GM21723 (cell line): ENCODE measurements around the gene UNC13B.
"Not testable (repeated sequence)": the region's sequence is repeated elsewhere in the genome, so short reads cannot be mapped to it uniquely, and the experiment has no call there.

ENCODE experiments used
- ATAC-seq: cut with Tn5 transposase; IDR thresholded peaks from one replicate; pipeline ENCODE4 v1.9.1; 2021; ENCODE audit warnings: mild to moderate bottlenecking, moderate library complexity; ENCODE audit not compliant: unreplicated experiment

UNC13B gene

DNA sequence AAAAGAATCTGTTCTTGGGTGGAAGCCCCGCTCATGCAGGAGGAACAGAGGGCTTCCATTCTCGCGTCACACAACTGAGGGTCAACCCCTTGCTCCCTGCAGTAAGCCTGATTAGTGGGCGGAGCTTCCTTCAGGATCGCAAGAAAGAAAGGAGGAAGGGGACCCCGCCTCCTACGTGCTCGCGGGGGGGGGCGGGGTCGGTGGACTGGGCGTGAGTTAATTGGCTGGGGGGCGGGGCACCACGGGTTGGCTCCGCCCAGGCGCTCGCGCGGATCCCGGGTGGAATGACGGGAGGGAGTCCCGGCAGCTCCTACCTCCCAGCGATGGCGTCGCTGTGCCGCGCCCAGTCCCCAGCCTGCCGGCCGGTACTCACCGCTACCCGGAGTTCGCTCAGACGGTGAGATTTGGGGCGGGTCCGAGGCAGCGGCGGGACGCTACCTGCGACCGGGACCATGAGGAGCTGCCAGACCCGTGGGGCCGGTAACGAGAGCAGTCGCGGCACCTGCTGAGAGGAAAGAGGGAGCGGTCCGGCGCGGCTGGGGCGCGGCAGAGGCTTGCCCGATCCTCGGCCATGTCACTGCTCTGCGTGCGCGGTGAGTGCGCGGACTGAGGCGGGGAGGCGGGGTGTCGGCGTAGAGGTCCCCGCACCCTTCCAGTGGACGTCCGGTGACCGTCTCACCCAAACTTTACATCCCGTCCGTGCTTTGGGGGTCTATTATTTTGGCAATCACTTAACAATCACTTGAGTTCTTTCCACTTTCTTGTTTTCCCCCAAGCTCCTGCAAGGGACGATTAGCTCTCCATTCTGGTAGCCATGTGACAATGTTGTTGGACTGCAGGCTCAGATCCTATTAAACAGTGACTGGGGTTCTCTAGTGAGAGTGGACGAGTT is at the start of gene UNC13B:
Gene UNC13B (plus strand): TSS at position 297 of the 892 bp plus-strand sequence. CDS start 275 bp downstream, at position 572.
- peak; percentile 78 for ATAC-seq

DNA sequence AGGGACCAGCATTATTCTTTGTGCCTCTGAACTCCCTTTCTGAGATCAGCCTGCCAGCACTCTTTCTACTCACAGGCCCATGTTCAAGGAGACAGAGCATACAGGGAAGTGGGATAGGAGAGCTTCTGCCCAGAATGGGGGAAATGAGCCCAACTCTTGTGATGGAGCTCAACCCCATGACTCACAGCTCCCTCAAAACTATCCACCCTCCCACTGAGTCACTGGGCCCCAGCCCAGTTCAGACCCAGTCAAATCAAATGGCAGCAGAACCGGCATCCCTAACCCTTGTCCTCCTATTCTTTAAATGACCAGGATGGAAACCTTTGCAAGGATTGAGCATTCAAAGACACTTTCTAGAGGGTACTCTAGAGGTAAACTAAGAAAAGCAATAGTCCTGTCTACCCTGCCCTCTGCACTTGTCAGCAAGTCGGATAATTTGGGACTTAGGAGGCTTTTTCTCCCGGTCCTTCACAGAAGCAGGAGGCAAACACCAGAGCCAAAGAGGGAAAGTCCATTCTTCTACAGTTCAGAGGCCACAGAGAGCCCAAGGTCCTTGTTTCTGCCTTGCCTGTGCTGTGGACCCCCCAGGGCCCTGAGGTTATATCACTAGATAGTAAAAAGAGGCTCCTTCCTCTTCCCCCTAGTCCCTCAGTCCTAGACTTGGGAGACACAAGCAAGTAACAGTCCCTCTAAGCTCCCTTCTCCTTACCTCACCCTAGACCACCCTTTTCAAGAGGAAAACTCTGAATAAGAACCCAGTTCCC is 49.4 kb upstream of the UNC13B start:
- no peak for ATAC-seq

DNA sequence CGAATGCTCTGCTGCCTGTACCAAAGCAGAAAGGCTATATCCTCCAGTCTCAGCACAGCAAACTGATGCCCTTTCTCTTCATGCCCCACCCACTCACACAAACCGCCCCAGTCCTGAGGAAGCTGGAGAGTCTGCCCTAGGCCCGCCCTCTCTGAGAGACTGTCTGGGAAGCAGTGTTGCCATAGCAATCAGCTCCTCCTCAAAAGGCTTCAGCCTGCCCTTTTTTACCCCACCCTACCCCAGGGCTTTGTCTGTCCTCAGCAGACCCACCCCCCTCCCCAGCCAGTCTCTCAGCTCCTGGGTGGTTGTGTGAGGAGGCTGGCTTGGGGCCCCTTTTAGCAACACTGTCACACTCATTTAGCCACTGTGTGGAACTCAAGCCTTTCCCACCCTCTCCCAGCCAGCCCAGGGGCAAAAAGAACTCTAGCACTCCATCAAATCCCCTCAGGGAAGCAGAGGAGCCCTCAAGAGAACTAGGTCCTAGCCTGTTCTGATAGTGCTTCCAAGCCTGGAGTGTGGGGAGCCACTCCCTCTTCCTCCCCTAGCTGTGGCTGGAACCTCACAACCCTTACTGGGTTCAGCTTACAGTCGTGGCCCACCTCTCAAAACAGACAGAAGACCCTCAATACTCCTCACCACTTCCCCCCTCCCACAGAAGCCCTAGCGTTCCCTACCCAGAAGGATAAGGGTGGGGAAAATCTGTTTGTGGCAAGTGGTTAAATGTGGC is 47.5 kb upstream of the UNC13B start:
- peak; percentile 25 for ATAC-seq

DNA sequence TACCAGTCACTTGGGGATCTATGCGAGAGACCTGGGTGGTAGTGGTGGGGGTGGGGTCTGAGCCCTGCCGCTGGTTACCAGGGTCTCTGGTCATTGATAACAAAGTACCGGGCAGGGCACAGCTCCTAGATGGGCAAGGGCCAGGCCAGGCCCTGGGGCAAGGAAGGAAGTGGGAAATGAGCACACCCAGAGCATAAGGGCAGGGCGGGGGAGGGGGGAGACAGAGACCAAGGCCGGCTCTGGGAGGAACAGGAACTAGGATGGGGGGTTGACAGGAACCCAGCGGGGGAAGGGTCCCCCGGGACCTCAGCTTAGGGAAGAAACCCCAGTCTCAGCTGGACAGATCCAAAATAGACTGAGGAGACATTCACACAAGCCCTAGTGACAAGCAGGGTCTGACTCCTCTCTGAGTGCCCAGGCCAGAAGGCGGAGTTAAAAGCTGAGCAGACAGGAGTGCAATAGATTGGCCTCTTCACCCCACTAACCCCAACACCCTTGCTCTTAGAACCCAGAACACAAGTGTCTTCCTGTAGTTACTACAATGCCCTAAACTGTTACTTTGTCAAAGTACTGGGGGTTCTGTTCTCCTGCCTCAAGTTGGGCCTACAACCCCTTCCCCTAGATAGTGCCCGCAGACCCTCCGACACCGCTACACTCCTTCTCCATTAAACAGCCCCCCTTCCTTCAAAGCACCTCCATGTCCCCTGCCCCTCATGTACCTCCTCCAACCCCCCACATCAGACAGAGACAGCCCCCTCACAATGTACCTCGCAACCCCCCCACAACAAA is 46.8 kb upstream of the UNC13B start:
- ATAC-seq: no peak

DNA sequence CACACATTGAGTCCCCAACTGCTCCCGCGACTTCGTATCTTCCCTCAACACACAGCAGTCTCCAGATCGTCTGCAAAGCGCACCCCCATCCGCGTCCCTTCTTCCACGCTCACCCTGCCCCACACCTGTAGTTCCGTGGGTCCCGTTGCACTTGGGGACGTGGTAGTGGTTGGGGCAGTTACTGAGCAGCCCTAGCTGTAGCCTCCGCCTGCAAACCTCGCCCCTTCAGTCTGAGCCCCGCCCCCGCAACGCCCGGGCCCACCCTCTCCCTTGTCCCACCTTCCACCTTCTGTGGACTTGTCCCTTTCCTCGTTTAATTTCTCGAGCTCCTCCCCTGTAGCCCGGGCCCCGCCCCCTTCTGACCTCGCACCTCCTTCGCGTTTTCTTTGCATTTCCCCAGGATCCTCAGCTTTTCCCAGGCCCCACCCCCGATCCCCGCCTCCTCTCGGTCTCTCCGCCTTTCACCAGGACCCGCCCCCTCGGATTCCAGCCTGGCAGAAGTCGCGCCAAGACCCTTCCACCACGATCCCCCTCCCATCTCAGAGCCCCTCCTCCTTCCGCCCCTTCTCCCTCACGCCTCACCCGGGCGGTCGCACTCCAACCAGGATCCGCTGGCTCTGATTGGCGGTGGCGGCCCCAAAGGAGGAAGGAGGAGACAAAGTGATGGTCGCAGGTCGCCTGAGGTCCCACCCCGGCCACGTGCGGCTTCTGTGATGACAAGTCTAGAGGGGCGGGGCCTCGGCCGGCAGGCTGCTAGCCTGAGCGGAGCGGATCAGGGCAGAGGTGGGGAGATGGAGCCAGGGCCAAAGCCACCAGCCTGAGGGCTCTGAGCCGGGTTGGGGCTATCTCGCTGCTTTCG is 45.9 kb upstream of the UNC13B start, which contains the start of gene ATOSB:
Gene ATOSB (minus strand): TSS at position 183 of the 859 bp plus-strand sequence. CDS start 7,588 bp downstream, outside the sequence.
- peak; percentile 65 for ATAC-seq

DNA sequence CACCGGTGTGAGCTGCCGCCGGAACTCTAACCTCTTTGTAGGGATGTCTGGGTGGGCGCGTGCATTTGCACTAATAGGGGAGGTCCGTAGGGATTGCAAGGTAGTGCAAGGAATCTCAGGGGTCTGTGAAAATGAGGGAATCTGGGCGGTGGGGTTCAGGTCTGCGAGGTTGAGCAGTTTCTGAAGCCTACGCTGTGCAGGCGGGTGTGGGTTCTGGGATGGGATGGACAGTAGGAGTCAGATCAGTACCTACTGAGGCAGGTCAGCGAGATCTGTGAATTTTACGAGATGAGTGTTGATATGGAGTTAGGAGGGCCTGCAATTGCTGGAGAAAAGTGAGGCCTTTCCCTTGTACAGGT is 45.3 kb upstream of the UNC13B start:
- no peak for ATAC-seq

DNA sequence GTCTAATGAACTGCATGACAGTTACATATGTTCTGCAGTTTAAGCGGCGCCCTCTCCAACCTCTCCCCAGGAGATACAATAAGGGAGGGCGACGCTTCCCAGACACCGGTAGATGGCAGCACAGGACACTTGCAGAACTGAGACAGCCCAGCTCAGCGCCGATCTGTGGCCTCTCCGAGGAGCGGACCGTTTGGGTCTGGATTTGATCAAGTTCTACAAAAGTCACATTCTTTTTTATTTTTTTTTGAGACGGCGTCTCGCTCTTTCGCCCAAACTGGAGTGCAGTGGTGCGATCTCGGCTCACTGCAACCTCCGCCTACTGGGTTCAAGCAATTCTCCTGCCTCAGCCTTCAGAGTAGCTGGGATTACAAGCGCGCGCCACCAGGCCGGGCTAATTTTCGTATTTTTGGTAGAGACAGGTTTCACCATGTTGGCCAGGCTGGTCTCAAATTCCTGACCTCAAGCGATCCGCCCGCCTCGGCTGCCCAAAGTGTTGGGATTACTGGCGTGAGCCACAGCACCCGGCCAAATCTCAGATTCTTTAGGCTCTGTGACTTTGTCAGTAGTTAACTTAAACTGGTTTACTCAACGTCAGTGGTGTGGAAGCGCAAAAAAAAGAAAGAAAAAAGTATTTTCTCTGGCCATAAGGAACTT is 44.8 kb upstream of the UNC13B start:
- peak; percentile 55 for ATAC-seq

DNA sequence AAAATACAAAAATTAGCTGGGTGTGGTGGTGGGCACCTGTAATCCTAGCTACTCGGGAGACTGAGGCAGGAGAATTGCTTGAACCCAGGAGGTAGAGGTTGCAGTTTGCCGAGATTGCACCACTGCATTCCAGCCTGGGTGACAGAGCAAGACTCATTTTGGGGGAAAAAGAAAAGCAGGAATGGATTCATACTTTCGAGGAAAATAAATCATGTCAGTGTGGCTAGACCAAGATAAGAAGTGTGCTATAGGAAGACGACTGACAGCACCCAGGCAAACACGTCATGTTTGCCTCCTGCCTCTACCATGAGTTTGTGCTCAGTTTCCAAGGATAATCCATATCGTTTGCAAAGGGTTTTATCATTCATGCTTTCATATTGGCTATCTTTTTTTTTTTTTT is 26.9 kb upstream of the UNC13B start:
- no peak for ATAC-seq

DNA sequence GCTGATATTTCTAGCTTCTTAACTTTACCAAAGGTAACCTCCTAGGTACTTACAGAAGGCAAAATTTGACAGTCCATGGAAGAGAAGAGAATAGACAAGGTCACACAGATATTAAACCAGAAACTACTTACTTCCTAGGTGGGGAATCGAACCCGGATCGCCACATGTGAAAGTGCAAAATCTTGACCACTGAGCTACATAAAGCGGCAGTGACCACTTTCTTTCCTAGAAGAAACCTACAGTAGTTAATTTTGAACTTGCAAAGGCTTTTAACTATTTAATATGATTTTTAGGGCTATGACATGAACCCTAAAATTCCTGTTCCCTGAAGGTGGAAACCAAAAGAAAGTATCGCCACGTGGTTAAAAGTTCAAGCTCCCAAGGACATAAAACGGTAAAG is 25.8 kb upstream of the UNC13B start:
- ATAC-seq: no peak

DNA sequence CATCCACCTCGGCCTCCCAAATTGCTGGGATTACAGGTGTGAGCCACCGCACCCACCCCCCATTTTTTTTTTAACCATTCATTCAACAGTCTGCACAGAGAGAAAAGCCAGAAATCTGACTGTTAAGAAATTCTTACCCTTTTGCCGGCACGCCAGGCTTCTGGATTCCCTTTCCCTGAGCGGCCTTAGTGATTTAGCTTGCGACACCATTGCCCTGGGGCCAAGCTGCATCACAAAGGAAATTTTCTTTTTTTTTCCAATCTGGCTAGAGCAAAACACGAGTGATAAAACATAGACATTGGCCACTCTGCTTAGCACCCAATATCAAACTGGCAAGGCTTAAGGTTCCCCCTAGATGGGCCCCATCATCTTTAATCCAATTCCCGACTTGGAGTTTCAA is 24.9 kb upstream of the UNC13B start:
- ATAC-seq: no peak

DNA sequence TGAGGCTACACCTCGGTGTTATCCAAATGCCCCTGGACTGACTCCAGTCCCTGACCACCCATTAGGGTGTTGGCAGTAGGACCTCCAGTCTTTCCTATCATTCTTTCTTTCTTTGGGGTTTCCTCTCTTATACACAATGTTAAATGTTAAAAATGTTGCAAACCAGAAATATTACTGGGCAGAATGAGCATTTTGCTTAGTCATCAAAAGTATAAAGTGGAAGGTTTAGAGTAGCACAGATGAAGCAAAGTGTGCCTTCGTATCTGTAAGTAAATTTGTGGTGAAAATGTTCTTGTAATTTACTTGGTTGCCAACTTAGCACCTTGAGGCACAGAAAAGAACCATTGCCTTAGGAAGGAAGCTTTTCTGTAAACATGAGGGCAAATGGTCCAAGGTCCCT is 21.7 kb upstream of the UNC13B start:
- no peak for ATAC-seq

DNA sequence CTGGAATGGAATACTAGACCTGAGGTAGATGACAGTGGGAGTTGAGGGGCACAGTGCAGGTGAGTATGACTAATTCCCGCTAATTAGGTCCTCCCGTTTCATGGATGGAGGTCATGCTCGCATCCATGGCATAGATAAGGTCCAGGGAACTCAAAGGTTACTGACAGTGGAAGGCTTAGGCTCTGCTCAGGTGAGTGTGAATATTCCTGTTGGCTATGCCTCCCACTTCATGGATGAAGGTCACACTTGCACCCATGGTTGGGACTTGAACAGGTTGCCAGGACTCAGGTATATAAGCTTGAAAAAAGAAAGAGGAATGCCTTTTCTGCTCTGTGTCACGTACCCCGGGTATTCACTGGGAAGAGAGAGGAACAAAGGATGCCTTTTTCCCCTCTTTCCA is 19.8 kb upstream of the UNC13B start:
- ATAC-seq: no peak

DNA sequence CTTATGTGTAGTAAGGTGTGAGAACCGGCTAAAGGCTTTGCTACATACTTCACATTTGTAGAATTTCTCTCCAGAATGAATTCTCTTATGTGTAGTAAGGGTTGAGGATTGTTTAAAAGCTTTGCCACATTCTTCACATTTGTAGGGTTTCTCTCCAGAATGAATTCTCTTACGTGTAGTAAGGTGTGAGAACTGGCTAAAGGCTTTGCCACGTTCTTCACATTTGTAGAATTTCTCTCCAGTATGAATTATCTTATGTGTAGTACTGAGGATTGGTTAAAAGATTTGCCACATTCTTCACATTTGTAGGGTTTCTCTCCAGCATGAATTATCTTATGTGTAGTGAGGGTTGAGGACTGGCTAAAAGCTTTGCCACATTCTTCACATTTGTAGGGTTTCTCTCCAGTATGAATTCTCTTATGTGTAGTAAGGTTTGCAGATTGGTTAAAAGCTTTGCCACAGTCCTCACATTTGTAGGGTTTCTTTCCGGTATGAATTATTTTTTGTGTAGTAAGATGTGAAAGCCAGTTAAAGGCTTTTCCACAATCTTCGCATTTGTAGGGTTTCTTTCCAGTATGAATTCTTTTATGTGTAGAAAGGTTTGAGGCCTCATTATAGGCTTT is 13.8 kb upstream of the UNC13B start:
- ATAC-seq: not testable (repeated sequence)

DNA sequence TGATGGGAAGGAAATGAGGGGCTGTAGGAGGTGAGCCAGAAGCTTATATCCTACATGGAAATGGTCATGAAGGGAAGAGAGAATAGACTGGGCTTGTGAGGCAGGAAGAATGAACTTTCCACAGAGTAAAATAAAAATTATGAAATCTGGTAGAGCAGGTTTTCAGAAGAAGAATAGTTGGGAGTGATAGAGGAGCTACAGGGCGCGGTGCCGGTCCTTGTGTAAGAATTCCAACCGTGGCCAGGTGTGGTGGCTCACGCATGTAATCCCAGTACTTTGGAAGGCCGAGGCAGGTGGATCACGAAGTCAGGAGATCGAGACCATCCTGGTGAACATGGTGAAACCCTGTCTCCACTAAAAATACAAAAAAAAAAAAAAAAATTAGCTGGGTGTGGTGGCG is 8.9 kb upstream of the UNC13B start:
- ATAC-seq: no peak

DNA sequence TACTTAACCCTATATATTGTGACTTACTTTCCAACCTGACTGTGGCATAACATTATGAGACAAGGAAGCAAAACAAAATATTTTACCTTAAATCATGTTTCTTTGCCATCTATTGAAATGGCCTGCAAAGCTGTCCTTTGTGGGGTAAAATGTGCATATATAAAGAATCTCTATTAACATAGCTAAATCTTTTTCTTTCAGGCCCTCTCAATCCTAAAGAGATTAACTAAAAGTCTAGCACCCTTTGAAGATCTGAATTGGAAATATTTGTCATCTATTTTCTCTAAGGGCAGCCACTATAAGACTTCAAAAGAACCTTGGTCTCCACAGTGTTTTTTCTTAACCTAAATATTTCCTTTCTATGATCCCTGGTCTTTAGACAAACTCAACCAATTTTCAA is 5.0 kb upstream of the UNC13B start:
- no peak for ATAC-seq

DNA sequence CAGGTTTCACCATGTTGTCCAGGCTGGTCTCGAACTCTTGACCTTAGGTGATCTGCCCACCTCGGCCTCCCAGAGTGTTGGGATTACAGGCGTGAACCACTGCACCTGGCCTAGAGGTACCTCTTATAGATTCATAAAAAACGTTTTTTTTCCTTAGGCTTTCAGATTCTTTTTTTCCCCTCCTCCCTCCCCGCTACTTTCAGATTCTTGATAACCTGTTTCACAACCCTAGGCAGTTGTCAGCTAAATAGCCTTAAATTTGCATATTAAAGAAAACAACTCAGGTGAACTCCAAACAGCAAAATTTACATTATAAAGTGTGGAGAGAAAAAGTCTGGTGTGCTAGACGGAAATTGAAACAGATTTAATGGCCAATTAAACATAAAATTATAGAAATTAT is 4.0 kb upstream of the UNC13B start:
- ATAC-seq: not testable (repeated sequence)

DNA sequence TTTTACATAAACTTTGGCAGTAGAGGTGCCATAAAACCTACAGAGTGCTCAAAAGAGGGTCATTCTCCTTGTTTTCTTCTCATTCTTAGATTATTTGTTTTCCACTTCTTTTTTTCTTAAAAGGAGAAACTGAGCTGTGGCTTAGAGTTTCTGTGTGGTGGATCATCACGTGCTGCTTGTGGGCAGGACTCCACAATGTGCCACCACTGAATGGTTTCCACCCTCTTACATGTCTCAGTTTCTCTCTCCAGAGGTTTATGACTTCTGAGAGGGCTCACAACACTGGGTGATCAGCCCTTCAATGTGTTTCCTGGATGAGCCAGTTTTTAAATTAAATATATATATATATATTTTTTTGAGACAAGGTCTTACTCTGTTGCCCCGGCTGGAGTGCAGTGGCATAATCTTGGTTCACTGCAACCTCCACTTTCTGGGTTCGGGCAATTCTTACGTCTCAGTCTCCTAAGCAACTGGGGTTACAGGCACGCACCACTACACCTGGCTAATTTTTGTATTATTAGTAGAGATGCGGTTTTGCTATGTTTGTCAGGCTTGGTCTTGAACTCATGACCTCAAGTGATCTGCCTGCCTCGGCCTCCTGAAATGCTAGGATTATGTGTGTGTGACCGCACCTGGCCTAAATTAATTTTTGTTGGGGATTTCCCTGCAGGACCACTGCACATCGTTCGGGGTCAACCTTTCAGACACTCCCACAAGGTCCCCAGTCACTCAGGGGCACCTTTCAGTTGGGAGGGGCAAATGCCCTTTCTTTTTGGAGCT is 3.1 kb upstream of the UNC13B start:
- no peak for ATAC-seq
